Endothelial cell of umbilical vein (primary cell): ENCODE results near the gene TAB3. TPM values are rescaled to one million over a fixed set of nuclear protein-coding genes. Genes with fewer than 3 reads are reported as not detected.

Experiments
- BruUV-seq: library from RNA; stranded (reverse); fragments of 400-500 nt; replicated peaks from 2 replicates; lab custom pipeline; 2021; lab: Mats Ljungman, UMichigan
- CTCF ChIA-PET: fragments of 300-600, 350-600 bp; sonication (Branson Sonifier 250); formaldehyde crosslinking; loops from one replicate; lab custom pipeline; 2021; ENCODE audit warnings: antibody characterized with exemption, inconsistent platforms; lab: Charles Lee
- POLR2A ChIA-PET: fragments of 300-600, 350-600 bp; sonication (Branson Sonifier 250); formaldehyde crosslinking; loops from one replicate; lab custom pipeline; 2021; ENCODE audit warnings: antibody characterized with exemption, inconsistent platforms; lab: Charles Lee
- DNase-seq: peaks from one replicate; pipeline ENCODE4 v3.0.0-alpha.2; 2011; ENCODE audit warnings: low read depth, low spot score
- FAIRE-seq: peaks from 2 replicates; lab custom pipeline; 2011; peaks lifted over from hg19 to GRCh38; lab: Jason Lieb, UNC
- H2AFZ ChIP-seq: 2 replicates; pipeline ENCODE4 v1.6.0; 2012; ENCODE audit warnings: low read depth, low read length, control low read depth, inconsistent platforms
- H3K27ac ChIP-seq: 2 replicates; pipeline ENCODE4 v1.5.1; 2011; ENCODE audit warnings: low read depth, mild to moderate bottlenecking, control low read depth, low read length, moderate library complexity; ENCODE audit not compliant: insufficient read depth
- H3K27me3 ChIP-seq, 2 experiments: 2 replicates each; pipeline versions ENCODE4 v1.6.0 to v1.6.1; 2011; ENCODE audit warnings: low read length in 2 of 2, mixed read lengths in 1 of 2; ENCODE audit not compliant: control insufficient read depth in 2 of 2, insufficient read depth in 2 of 2
- H3K36me3 ChIP-seq, 2 experiments: 2 replicates in 1 of 2; 3 replicates in 1 of 2; pipeline ENCODE4 v1.5.1; 2011; ENCODE audit warnings: low read length in 2 of 2, mild to moderate bottlenecking in 1 of 2, moderate library complexity in 1 of 2; ENCODE audit not compliant: control insufficient read depth in 2 of 2, insufficient read depth in 2 of 2; ENCODE audit errors: extremely low read depth in 1 of 2
- H3K4me1 ChIP-seq: 3 replicates; pipeline ENCODE4 v1.5.1; 2011; ENCODE audit warnings: mild to moderate bottlenecking, low read length; ENCODE audit not compliant: control insufficient read depth, insufficient read depth; ENCODE audit errors: extremely low read depth
- H3K4me2 ChIP-seq: 2 replicates; pipeline ENCODE4 v1.6.1; 2011; ENCODE audit warnings: low read length, control low read depth, mixed read lengths; ENCODE audit not compliant: insufficient read depth
- H3K4me3 ChIP-seq, 3 experiments: fragments of 200-600 bp in 1 of 3; sonication (generic), shearing (Covaris generic) in 1 of 3; replicated peaks in 1 of 3; 2 replicates each; pipeline ENCODE4 v1.5.1; 2011 to 2016; ENCODE audit warnings: control low read depth in 3 of 3, low read length in 3 of 3, mild to moderate bottlenecking in 2 of 3, inconsistent platforms in 1 of 3, low read depth in 1 of 3, moderate library complexity in 1 of 3; ENCODE audit not compliant: insufficient read depth in 1 of 3
- H3K79me2 ChIP-seq: 2 replicates; pipeline ENCODE4 v1.6.0; 2012; ENCODE audit warnings: low read length, inconsistent platforms; ENCODE audit not compliant: control insufficient read depth, insufficient read depth
- H3K9ac ChIP-seq: replicated peaks from 2 replicates; pipeline ENCODE3; 2011; ENCODE audit warnings: low read length, control low read depth; ENCODE audit not compliant: insufficient read depth; ENCODE audit errors: extremely low read depth
- H3K9me1 ChIP-seq: replicated peaks from 3 replicates; pipeline ENCODE4 v1.6.0; 2011; ENCODE audit warnings: mild to moderate bottlenecking, low read length; ENCODE audit not compliant: control insufficient read depth, insufficient read depth; ENCODE audit errors: extremely low read depth
- H3K9me3 ChIP-seq: replicated peaks from 2 replicates; pipeline ENCODE4 v1.5.1; 2012; ENCODE audit warnings: low read length, inconsistent platforms; ENCODE audit not compliant: control insufficient read depth, insufficient read depth
- H4K20me1 ChIP-seq: replicated peaks from 2 replicates; pipeline ENCODE3; 2011; ENCODE audit warnings: mild to moderate bottlenecking, low read length; ENCODE audit not compliant: control insufficient read depth, insufficient read depth; ENCODE audit errors: extremely low read depth
- CTCF ChIP-seq, 2 donors: IDR thresholded peaks; 1 replicate in 1 of 2; 2 replicates in 1 of 2; pipeline ENCODE4 v1.5.1; 2011; ENCODE audit warnings: low read length in 2 of 2, mild to moderate bottlenecking in 2 of 2, moderate library complexity in 2 of 2, control low read depth in 1 of 2, inconsistent platforms in 1 of 2, low read depth in 1 of 2; ENCODE audit not compliant: insufficient read depth in 1 of 2; ENCODE audit errors: extremely low read depth in 1 of 2
- EZH2 ChIP-seq: IDR thresholded peaks from 2 replicates; pipeline ENCODE4 v1.6.1; 2012; ENCODE audit warnings: borderline replicate concordance, low read depth, mild to moderate bottlenecking, moderate library complexity, low read length, inconsistent platforms; ENCODE audit not compliant: severe bottlenecking
- FOS ChIP-seq: IDR thresholded peaks from 2 replicates; pipeline ENCODE4 v1.6.1; 2011; ENCODE audit warnings: mild to moderate bottlenecking, low read length, moderate library complexity, borderline replicate concordance; ENCODE audit not compliant: insufficient read depth
- GATA2 ChIP-seq: IDR thresholded peaks from 2 replicates; pipeline ENCODE4 v1.7.0; 2011; ENCODE audit warnings: low read depth, mild to moderate bottlenecking, moderate library complexity, mixed read lengths, low read length; ENCODE audit not compliant: insufficient read length, insufficient read depth
- JUN ChIP-seq: IDR thresholded peaks from 2 replicates; pipeline ENCODE4 v1.6.1; 2011; ENCODE audit warnings: borderline replicate concordance, low read depth; ENCODE audit not compliant: insufficient read length, insufficient read depth
- MAX ChIP-seq: IDR thresholded peaks from 2 replicates; pipeline ENCODE4 v1.6.1; 2011; ENCODE audit not compliant: insufficient read depth, insufficient read length
- MYC ChIP-seq: IDR thresholded peaks from one replicate; pipeline ENCODE4 v1.6.1; 2011; ENCODE audit warnings: mild to moderate bottlenecking, low read depth, low read length
- POLR2A ChIP-seq: IDR thresholded peaks from 2 replicates; pipeline ENCODE4 v1.6.1; 2012; ENCODE audit warnings: low read depth, mild to moderate bottlenecking, control low read depth, low read length
- POLR2AphosphoS5 ChIP-seq: IDR thresholded peaks from 2 replicates; pipeline ENCODE4 v1.6.1; 2012; ENCODE audit warnings: low read depth, mild to moderate bottlenecking, control low read depth, low read length, moderate library complexity; ENCODE audit not compliant: insufficient read depth
- dilution Hi-C: fragments of 300-500 bp; cut with MboI; formaldehyde crosslinking; loops from one replicate; pipeline ENCODE4 v1.15.0; 2019; ENCODE audit warnings: low sequenced_read_pairs; ENCODE audit not compliant: extremely low pct_ligation_motif_present
- intact Hi-C: fragments of 100-400 bp; cut with micrococcal nuclease; formaldehyde crosslinking; loops from one replicate; pipeline ENCODE4 v1.10.0; 2022
- polyA plus RNA-seq, 4 experiments: library from polyadenylated mRNA; depleted of rRNA in 3 of 4; stranded (reverse) in 3 of 4; unstranded in 1 of 4; fragments of >200 nt; gene quantifications; 2 replicates each; pipeline versions ENCODE4 v1.2.1 to v1.2.3, GENCODE V29; 2011 to 2012; ENCODE audit warnings: missing spikeins in 1 of 4
- total RNA-seq: library from RNA; stranded (reverse); gene quantifications from 2 replicates; pipeline ENCODE4 v1.2.3, GENCODE V29; 2021

The TAB3 gene
- total and polyA plus RNA-seq, 2 donors (not counting 3 experiments of a cell fraction or from before 2014, with no cell fraction given) = 11.5 to 11.7 TPM

- intact Hi-C loops (no loop called here), dilution Hi-C loops (no loop called here)
- Histone ChIP-seq H4K20me1 (no peaks in the 10 kb centered on the region), H3K36me3 (no peaks in the 10 kb centered on the region), H3K27me3 (no peaks in the 10 kb centered on the region), H3K9ac (no peak overlapping the region), H3K4me1 (no peaks in the 10 kb centered on the region), H3K79me2 (no peaks in the 10 kb centered on the region), H3K27ac (no peak overlapping the region), H3K4me2 (no peak overlapping the region), H2AFZ (no peak overlapping the region), H3K9me3 (no peaks in the 10 kb centered on the region), H3K4me3 (no peak overlapping the region), H3K9me1 (no peaks in the 10 kb centered on the region)
- no TSS peak for BruUV-seq
- ChIA-PET POLR2A (no interaction called here), CTCF (no interaction called here)
- FAIRE-seq (no peak), DNase-seq (no peak)
- TF ChIP-seq POLR2AphosphoS5 = no peak
- TF ChIP-seq FOS = no peak
- no peak for TF ChIP-seq MYC
- TF ChIP-seq CTCF (IDR thresholded peaks at IDR 0.05; ENCODE audit: extremely low read depth in 1 of 2, insufficient read depth in 1 of 2, low read depth in 1 of 2, low read length in 2 of 2) = no peak
- no peak for TF ChIP-seq GATA2
- TF ChIP-seq EZH2 = no peak
- no peak for TF ChIP-seq MAX
- TF ChIP-seq POLR2A = no peak
- no peak for TF ChIP-seq JUN
These were observed 11.2 kb upstream of the TAB3 start for GRCh38 chrX:30900227-30900626.
